Hematopoietic multipotent progenitor cell treated with erythropoietin and hydrocortisone succinate and interleukin-3 and kit ligand, for 17 days (in vitro differentiated cells): Measurements from ENCODE around the gene DCLK1.
"Not testable (repeated sequence)": the region's sequence is repeated elsewhere in the genome, so short reads cannot be mapped to it uniquely, and the experiment has no call there.

ENCODE experiments used
- DNase-seq: peaks from one replicate; pipeline ENCODE4 v3.0.0-alpha.2; 2015; ENCODE audit warnings: low spot score

DCLK1 gene

DNA sequence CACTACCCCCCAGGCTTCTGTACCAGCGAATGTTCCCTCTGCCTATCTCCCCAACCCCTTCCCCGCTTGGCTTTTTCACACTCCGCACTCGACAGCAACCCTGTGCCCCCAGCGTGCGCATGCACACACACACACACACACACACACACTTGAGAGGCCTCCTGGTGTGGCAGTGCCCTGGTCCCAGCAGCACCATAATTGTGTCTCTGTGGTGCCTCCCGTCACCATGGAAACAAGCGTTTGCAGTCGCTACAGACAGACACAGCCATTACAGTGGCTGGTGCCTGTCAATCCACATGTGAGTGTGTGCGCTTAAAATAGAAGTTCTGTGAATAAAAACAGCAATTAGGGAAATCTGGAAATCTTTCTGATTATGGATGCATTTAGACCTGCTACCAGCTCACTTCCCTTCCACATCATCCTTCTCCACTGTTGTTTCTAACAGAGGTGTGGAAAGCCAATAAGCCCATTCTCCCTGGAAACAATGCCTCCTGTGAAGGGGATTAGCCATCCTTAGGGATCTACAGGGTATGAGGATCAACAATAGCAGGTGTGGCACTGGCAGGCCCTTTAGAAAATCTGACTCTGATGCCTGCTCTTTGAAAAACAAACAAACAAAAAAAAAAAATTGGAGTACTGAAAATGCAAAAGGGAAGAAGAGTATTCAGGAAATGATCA, 146.3 kb downstream of the DCLK1 start:
- DNase-seq, result no peak

DNA sequence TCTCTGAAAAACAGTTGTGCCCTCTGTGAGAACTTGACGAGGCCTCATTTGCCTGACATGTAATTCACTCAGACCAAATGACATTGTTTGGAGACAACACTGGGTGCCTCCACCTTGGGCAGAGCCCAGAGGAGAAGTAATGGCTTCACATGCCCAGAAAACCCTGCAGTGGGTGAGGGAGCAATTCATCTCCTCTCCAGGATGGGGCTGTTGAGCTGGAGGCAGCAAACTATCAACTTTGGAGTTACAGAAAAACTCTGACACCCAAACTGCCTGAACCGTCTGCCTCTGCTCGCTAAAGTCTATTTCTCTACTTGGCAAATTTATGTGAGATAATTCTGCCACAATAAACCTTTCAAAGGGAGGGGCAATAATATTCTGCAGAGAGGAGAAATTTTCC, 146.9 kb downstream of the DCLK1 start:
- no peak for DNase-seq

DNA sequence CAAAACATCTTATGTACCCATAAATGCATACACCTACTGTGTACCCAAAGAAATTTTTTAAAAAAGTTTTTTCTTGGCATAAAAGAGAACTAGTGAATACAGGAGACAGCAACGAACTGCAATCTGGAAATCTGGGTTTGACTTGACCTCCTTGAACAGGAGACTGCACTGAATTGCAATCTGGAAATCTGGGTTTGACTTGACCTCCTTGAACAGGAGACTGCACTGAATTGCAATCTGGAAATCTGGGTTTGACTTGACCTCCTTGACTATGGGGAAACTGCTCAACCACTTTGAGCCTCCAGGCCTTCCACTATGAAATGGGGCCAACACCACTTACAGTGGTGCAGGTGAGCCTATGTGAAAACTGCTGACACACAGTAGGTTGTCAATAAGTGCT, 147.5 kb downstream of the DCLK1 start:
- not testable (repeated sequence) for DNase-seq

DNA sequence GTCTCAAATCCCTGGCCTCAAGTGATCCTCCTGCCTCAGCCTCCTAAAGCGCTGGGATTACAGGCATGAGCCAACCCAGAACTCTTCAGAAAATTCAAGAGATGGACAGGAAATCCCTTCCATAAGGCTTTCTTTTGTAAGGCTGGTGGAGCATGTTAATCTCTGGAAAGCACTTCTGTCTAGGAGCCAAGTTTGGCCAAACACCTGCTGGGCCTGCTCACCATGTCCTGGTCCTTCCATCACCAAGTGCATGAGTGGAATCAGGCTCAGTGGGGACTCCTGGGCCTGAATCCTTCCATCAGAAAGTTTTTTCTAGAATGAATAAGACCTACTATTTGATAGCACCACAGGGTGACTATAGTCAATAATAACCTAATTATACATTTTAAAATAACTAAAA, 148.0 kb downstream of the DCLK1 start:
- DNase-seq, result no peak

DNA sequence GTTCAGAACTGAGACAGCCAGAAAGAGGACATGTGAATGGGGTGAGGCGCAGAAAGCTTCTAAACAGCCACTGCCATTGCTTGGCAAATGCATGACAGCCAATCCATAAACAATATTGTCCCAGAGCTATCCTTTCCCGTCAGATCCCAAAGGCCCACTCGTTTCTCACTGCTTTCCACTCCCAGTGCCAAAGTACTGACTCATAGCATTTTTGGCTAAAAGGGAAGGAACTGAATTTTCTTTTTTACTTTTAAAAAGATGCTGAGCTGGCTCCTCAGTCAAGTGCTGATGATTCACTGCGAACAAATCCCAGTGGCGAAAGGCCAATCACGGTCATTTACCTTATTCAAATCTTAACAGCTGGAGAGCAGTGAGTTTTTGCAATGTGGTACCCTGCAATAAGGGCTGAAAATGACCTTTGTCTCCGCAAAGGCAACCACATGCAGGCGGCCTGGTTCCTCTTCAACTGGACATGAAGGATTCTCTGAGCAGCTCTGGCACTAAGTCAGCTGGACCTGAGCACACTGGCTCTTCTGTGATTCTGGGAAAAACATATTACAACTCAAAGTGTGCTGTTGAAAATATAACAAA, 151.7 kb downstream of the DCLK1 start:
- no peak for DNase-seq

DNA sequence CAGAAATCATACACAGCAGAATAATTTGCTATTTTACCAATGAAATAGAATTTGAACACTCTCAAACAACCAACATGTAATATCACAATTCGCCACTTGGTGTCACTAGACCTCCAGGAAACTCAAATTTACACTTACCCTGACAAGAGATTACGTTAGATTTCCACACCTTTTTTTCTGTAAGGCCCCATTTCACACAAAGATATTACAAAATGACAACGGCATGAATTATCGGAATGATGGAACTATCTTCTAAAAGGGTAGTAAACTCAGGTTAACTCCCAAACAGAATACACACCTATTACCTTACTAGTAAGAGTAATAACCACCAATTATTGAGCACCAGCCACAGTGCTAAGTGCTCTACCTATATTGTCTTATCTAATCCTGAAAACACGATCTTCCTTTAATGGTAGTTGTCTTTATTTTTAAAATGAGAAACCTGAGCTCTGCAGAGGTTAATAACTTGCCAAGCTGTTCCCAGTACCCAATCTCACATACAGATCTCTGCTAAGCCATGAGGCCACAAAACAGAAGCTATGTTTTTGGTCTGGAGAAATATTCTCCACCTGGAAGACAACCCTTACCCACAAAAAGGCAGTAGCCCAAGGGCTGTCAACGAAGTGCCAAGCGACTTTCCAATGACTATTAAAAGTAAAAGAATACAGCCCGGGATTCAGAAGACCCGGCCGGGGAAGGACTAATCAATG, 152.4 kb downstream of the DCLK1 start:
- peak; percentile 34 for DNase-seq

DNA sequence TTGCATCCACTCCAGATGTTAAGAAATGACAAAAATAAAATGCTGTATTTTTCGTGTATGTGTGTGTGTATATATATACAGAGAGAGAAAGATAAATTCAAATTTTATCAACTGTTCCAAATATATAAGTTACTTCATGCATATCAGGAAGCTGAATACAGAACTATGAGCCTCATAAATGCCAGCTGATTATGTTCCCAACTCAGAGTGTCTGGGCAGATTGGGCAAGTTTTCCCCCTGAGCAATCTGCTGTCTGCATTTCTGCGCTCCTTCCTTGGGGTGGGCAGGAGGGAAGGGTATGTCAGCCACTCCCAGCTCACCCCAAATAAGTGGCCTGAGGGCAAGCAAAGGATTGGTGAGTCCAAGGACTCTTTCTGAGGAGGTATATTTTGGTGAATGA, 154.1 kb downstream of the DCLK1 start:
- DNase-seq, result no peak

DNA sequence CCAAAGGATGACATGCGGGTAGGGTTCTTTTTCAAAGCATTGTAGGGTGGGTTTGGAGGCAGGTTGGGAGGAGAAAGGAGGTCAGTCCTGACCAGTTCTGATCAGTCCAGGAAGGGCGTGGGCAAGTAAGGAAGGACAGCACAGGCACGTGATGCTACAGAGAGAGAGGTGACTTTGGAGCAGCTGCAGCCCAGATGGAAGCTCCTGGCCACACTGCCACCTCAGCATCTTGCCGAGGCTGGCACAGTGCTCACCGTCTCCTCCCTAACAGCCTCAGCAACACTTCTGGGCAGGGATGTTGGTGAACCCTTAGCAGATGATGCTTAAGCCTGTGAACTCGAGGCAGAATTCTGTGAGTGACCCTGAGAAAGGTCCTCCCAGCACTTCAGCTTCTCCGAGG, 155.1 kb downstream of the DCLK1 start:
- no peak for DNase-seq

DNA sequence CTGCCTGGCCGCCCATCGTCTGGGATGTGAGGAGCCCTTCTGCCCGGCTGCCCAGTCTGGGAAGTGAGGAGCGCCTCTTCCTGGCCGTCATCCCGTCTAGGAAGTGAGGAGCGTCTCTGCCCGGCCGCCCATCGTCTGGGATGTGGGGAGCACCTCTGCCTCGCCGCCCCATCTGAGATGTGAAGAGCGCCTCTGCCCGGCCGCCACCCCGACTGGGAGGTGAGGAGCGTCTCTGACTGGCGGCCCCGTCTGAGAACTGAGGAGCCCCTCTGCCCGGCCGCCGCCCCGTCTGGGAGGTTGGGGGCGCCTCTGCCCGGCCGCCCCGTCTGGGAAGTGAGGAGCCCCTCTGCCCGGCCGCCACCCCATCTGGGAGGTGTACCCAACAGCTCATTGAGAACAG, 164.2 kb downstream of the DCLK1 start:
- DNase-seq, result not testable (repeated sequence)

DNA sequence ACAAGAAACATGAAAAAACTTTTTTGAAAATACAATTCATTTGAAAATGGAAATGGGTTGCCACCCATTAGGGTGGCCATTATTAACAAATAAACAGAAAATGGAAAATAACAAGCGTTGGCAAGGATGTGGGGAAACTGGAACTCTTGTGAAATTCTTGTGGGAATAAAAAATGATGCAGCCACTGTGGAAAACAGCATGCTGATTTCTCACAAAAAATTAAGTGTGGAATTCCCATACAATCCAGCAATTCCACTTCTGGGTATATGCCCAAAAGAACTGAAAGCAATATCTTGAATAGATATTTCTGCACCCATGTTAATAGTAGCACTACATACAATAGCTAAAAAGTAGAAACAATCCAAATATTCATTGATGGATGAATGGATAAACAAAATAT, 165.2 kb downstream of the DCLK1 start:
- no peak for DNase-seq

DNA sequence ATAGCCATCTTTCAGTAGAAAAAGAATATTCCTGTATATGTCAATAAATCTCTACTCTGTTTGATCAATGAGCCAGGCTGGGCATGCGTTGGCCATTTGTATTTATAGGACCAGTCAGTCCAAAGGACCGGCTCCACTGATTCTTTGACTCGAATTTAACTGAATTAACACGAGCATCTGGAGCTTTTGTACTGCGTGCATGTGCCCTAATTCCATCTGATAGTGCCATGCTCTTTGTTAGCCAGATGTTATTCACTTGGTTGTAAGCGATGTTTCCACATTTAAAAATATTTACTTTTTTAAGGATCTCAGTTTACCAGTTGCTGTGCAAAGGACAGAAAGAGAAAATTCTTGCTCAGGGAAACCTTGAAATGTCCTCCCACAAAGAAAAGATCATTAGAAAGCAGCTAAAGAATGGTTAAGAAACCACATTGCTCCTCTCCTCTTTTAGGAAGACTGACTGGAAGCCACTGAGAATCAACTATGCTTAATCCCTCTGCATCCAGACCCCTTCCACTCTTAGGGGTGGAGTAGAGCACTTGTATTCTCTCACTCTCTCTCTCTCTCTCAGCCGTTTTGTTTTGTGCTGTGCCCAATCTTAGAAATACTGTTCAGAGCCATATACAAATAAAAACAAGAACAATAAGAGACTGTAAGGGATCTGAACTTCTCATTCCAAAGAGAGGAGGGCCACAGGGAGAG, 165.8 kb downstream of the DCLK1 start:
- no peak for DNase-seq

DNA sequence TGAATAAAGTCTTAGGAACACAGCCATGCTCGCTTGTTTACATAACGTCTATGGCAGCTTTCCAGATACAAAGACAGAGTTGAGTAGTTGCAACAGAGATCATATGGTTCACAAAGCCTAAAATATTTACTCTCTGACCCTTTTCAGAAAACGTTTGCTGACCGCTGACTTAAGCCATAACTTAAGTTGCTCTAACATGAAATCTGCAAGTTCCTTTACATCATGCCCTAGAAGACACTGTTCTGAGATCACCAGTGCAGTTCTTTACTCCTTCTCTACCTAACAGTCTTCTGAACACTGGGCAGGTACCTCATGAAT, 166.4 kb downstream of the DCLK1 start:
- no peak for DNase-seq

DNA sequence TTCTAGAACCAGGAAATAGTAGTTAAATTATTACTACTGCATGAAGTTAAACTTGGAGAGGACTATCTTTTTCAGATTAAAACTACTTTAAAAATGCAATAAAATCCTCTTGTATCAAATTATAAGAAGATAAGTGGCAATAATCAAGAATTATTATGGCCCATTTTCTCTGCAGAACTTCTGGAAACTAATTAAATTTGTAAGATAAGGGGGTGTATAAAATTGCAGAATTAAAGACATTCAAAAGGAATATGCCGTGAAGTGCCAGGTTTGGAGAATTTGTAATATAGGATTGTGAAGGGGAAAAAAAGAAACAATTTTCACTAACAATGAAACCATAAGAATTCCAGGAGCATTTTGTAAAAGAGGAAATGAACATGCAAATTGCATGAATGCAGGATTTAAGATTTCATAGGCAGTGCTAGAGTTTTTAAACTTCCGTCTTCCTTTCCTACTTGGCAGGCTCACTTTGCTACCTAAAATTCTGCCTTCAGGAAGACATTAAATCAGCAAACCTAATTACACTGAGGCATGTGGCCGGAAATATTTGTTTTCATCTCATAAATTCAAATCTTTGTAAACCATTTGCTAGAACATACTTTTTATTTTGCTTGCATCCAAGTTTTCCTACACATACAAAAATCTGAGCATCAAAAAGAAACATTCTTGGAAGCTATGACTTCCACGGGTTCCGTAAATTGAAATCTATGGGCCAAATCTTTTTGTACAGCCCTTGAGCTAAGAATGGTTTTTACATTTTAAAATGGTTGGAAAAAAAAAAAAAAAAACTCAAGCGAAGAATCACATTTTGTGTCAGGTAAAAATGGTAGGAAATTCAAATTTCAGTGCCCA, 166.9 kb downstream of the DCLK1 start:
- DNase-seq, result no peak

DNA sequence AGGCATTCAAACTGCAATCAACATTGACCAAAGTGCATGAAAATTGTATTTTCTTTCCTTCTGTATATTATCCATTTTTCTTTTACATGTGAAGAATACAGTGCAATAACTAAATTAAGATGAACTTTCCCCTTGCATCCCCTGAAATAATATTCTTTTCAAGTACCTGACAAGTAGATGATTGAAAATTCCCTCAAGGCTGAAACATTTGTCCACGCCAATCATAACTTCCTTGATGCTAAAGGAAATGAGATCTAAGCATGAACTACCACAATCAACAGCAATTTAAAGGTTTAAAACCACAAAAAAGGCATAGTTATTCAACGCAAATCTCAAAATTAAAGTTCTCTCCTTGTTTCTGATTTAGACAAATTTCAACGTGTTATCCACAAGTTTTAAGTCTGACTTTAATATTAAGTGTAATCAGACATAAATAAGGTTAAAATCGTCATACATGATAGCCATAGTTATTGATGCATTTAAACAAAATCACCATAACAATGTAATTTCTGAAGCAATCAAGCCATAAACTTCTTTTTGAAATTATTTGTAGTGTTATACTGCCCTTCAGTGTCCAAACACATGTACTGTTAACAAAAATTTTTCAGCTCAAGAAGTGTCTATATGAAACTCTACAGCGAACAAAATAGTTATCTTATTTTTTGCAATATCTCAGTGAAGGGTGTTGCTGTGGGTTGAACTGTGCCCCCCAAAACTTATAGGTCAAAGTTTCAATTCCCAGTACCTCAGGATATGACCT, 169.5 kb downstream of the DCLK1 start:
- DNase-seq, result no peak

DNA sequence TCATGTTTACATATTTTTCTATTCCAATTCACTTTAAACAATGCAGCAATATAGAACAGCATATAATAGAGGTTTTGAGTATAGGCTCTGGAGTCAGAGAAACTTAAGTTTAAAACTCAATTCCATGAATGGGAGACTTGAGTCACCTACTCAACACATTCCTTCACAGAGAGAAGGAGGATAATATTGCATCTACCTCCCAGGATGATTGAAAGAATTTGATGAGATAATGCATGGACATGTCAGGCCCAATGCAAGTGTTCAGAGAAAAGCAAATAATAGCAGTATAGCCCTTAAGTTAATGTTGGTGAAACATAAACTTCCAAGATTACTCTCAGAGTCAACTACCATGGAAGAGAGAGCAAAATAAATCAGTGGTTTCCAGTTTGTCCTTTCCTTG, 170.2 kb downstream of the DCLK1 start:
- DNase-seq, result no peak

DNA sequence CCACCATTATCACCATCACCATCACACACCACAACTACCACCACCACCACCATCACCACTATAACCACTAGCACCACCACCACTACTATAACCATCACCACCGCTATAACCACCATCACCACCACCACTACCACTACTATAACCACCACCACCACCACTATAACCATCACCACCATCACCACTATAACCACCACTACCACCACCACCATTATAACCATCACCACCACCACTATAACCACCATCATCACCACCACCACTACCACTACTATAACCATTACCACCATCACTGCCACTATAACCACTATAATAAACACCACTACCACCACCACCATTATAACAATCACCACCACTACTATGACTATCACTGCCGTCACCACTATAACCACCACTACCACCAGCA, 173.2 kb downstream of the DCLK1 start:
- no peak for DNase-seq

DNA sequence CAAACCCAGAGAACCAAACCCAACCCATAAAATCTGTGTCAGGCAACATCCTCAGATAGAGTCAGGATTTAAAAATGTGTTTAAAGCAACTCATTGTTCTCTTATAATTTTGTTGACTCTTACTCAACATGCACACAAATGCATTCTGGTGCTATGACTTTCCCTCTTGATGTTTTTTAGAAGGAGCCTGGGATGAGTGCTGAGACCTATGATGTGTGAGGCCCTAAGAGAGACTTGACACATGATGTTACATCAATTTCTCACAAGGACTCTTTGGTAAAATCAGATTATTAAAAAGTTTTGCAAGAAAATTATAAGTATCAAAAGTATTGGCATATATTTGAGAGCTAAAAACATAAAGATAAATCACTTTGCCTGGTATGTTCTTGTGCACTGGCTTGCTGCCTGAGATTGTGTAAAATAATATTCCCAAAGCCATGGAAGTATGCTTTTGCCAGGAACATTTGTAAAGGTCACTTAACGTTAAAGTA, 173.9 kb downstream of the DCLK1 start:
- DNase-seq, result no peak

DNA sequence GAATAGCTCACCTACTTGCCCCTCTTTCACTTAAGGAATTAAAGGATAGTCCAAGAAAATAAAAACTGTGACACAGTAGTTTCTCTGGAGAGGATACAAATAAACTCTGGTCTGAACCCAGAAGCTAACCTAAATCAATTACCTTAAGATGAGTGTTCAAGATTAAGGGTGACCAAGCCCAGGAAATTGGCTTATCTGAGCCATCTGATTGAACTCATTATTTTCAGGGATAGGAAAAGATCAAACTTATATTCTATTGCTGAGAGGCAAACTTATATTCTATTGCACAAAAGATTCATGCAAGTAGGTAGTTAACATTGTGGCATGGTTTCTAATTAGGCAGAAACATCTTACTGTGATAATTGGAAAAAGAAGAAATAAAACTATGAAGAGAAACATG, 175.1 kb downstream of the DCLK1 start:
- no peak for DNase-seq

DNA sequence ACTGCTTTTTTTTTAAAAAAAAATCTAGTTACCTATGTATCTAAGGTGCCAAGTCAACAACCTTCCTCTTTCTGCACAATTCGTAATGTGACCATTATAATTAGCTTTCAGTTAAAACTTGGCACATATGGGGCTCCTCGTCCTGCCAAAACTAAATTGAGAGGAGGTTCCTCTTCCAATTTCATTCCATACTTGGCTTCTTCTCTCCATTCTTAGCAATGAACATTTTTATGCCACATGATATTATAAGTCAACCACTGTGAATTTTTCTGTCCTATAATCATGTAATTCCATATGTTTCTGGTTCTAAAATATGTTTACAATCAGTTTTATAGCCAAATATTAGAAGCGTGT, 177.0 kb downstream of the DCLK1 start:
- DNase-seq, result no peak

DNA sequence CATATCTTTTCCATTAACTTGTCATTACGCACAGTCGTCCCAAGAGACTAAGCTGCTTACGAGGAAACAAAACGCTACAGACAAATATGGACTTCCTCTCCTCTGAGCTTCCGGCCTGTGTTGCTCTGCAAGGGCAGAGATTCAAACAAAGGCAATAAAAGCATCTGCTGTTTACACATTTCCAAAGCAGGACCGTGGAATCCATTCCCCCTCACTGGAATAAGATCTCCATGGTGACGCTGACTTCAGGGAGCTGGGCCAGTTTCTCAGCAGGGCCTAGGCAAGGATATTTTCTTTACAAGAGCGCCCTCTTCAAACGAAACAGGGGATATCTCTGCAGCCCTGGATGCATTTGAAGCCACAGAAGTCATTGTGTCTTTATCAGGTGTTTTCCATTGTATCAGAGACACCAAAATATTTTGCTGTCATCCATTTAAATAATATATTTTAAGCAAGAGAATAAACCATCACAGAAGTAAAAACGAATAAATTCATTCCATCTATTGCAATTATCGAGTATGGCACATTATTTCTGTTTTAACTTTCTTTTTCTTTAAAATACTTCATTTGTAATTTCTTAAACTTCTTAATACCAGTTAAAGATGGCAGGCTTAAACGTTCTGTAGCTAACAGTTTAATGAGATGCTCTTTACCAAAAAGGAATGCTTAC, 177.5 kb downstream of the DCLK1 start:
- DNase-seq, result no peak

DNA sequence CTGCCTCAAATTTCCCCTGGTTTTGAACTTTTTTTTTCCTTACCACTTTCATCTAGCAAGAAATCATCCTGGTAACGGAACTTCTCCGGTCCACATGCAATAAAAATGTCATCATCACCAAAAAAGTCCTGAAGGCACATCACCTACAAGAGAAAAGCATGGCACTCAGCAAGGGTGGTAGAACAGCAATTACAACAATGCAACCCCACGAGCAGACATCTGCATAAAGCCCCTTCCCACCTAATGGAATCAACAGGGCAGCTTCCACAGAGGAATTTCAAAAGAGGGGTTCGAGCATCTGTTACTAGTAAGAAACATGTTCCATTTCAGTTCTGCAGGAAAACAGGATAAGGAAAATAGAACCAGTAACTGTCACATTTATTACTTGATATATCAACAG, 183.9 kb downstream of the DCLK1 start:
- no peak for DNase-seq
